ENCODE results near the gene IQCH.

The IQCH gene

GRCh38 chr15:67296684-67297083 is 42.1 kb downstream of the IQCH start:
- no peak for DNase-seq (ENCODE audit: low read depth in 4 of 4, low spot score in 1 of 4)

GRCh38 chr15:67300266-67301025 is 45.9 kb downstream of the IQCH start:
- DNase-seq (ENCODE audit: low read depth in 4 of 4, low spot score in 1 of 4) = no peak

GRCh38 chr15:67303490-67304363 is 49.1 kb downstream of the IQCH start:
- no peak for DNase-seq (ENCODE audit: low read depth in 4 of 4, low spot score in 1 of 4)

GRCh38 chr15:67304778-67305177 is 50.2 kb downstream of the IQCH start:
- no peak for DNase-seq (ENCODE audit: low read depth in 4 of 4, low spot score in 1 of 4)

- no peak for DNase-seq (ENCODE audit: low read depth in 4 of 4, low spot score in 1 of 4)
Observed at GRCh38 chr15:67305506-67305905, 50.9 kb downstream of the IQCH start.

GRCh38 chr15:67307156-67307555 is 52.6 kb downstream of the IQCH start:
- DNase-seq (ENCODE audit: low read depth in 4 of 4, low spot score in 1 of 4) = no peak

GRCh38 chr15:67307889-67308597 is 53.5 kb downstream of the IQCH start:
- DNase-seq (ENCODE audit: low read depth in 4 of 4, low spot score in 1 of 4) = no peak

- no peak for DNase-seq (ENCODE audit: low read depth in 4 of 4, low spot score in 1 of 4)
Observed at GRCh38 chr15:67311731-67312130, 57.1 kb downstream of the IQCH start.

GRCh38 chr15:67319961-67320360 is 65.4 kb downstream of the IQCH start:
- DNase-seq (ENCODE audit: low read depth in 4 of 4, low spot score in 1 of 4) = no peak

GRCh38 chr15:67321352-67321751 is 66.8 kb downstream of the IQCH start:
- DNase-seq (ENCODE audit: low read depth in 4 of 4, low spot score in 1 of 4) = no peak

- DNase-seq (ENCODE audit: low read depth in 4 of 4, low spot score in 1 of 4) = no peak
Observed at GRCh38 chr15:67322481-67322880, 67.9 kb downstream of the IQCH start.

- DNase-seq (ENCODE audit: low read depth in 4 of 4, low spot score in 1 of 4) = no peak
Observed at GRCh38 chr15:67327312-67327711, 72.7 kb downstream of the IQCH start.

GRCh38 chr15:67327737-67328136 is 73.2 kb downstream of the IQCH start:
- no peak for DNase-seq (ENCODE audit: low read depth in 4 of 4, low spot score in 1 of 4)

GRCh38 chr15:67329984-67330733 is 75.6 kb downstream of the IQCH start:
- DNase-seq (ENCODE audit: low read depth in 4 of 4, low spot score in 1 of 4) = no peak

GRCh38 chr15:67331676-67332075 is 77.1 kb downstream of the IQCH start:
- no peak for DNase-seq (ENCODE audit: low read depth in 4 of 4, low spot score in 1 of 4)

- no peak for DNase-seq (ENCODE audit: low read depth in 4 of 4, low spot score in 1 of 4)
Observed at GRCh38 chr15:67335026-67335425, 80.4 kb downstream of the IQCH start.

- no peak for DNase-seq (ENCODE audit: low read depth in 4 of 4, low spot score in 1 of 4)
Observed at GRCh38 chr15:67335534-67336222, 81.1 kb downstream of the IQCH start.

GRCh38 chr15:67340630-67341029 is 86.0 kb downstream of the IQCH start:
- DNase-seq (ENCODE audit: low read depth in 4 of 4, low spot score in 1 of 4) = no peak

GRCh38 chr15:67341539-67341938 is 87.0 kb downstream of the IQCH start:
- no peak for DNase-seq (ENCODE audit: low read depth in 4 of 4, low spot score in 1 of 4)

- DNase-seq (ENCODE audit: low read depth in 4 of 4, low spot score in 1 of 4) = no peak
Observed at GRCh38 chr15:67343206-67343605, 88.6 kb downstream of the IQCH start.
